Keratinocyte (primary cell): ENCODE measurements around the gene CHCHD6.

Experiments
- CTCF ChIP-seq, 3 experiments: IDR thresholded peaks in 1 of 3; conservative IDR thresholded peaks in 1 of 3; optimal IDR thresholded peaks in 1 of 3; 2 replicates in 2 of 3; 3 replicates in 1 of 3; pipeline versions ENCODE3 to v1.5.1; 2011; ENCODE audit warnings: low read length in 3 of 3, mild to moderate bottlenecking in 3 of 3, moderate library complexity in 2 of 3, control low read depth in 1 of 3, inconsistent platforms in 1 of 3; ENCODE audit not compliant: insufficient read depth in 2 of 3; ENCODE audit errors: extremely low read depth in 1 of 3
- EZH2 ChIP-seq: IDR thresholded peaks from one replicate; pipeline ENCODE4 v1.6.1; 2012; ENCODE audit warnings: inconsistent platforms, mild to moderate bottlenecking, low read length, moderate library complexity

GRCh38 chr3:126930936-126931600 is 227.0 kb downstream of the CHCHD6 start:
- TF ChIP-seq CTCF (optimal IDR thresholded peaks at IDR 0.05 in 1 of 3, IDR thresholded peaks at IDR 0.05 in 1 of 3, conservative IDR thresholded peaks at IDR 0.05 in 1 of 3; ENCODE audit: extremely low read depth in 1 of 3, insufficient read depth in 2 of 3, low read length in 3 of 3) (no peak), EZH2 (no peak)
